ENCODE measurements around the gene PLEKHG1.

PLEKHG1 gene

DNA sequence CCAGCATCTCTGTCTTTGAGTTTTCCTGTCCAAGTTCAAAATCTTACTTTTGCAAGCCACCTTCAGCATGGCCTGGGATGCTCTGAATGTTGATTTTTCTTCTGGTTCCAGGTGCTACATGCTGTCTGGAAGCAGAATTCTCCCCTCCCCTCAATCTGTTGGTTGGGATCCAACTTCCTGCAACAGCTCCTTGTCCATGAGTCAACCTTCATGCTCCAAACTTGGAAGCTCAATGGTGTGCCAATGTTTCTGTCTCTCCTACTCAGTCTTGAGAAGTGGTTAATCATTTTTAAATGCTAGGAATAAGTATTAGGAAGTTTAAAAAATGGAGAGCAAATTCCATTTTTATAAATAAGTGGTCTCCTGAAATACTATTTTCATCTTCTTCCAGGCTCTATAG lies 33.2 kb upstream of the PLEKHG1 start:
- TF ChIP-seq ZFP30 (CRISPR knock-in tag; IDR thresholded peaks at IDR 0.05) (no peak), PATZ1 (CRISPR knock-in tag; IDR thresholded peaks at IDR 0.05; ENCODE audit: borderline replicate concordance) (no peak), CSRNP3 (CRISPR knock-in tag; IDR thresholded peaks at IDR 0.05) (no peak), SNAI2 (CRISPR knock-in tag; IDR thresholded peaks at IDR 0.05) (no peak), GLIS3 (CRISPR knock-in tag; IDR thresholded peaks at IDR 0.05) (no peak), ZNF8 (CRISPR knock-in tag; IDR thresholded peaks at IDR 0.05) (no peak), ZNF565 (CRISPR knock-in tag; conservative IDR thresholded peaks at IDR 0.05; ENCODE audit: low read depth) (no peak), OSR1 (CRISPR knock-in tag; IDR thresholded peaks at IDR 0.05) (no peak), BACH2 (CRISPR knock-in tag; IDR thresholded peaks at IDR 0.05; ENCODE audit: borderline replicate concordance) (no peak), PPARA (CRISPR knock-in tag; IDR thresholded peaks at IDR 0.05; ENCODE audit: borderline replicate concordance) (no peak), ARNTL (CRISPR knock-in tag; IDR thresholded peaks at IDR 0.05; ENCODE audit: borderline replicate concordance, low read depth) (no peak), ZNF70 (CRISPR knock-in tag; IDR thresholded peaks at IDR 0.05) (no peak)
- TF ChIP-seq, protein P1, sequence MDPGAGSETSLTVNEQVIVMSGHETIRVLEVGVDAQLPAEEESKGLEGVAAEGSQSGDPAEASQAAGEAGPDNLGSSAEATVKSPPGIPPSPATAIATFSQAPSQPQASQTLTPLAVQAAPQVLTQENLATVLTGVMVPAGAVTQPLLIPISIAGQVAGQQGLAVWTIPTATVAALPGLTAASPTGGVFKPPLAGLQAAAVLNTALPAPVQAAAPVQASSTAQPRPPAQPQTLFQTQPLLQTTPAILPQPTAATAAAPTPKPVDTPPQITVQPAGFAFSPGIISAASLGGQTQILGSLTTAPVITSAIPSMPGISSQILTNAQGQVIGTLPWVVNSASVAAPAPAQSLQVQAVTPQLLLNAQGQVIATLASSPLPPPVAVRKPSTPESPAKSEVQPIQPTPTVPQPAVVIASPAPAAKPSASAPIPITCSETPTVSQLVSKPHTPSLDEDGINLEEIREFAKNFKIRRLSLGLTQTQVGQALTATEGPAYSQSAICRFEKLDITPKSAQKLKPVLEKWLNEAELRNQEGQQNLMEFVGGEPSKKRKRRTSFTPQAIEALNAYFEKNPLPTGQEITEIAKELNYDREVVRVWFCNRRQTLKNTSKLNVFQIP (CRISPR knock-in tag; IDR thresholded peaks at IDR 0.05; ENCODE audit: borderline replicate concordance, low read depth): no peak
- TF ChIP-seq, protein P2, sequence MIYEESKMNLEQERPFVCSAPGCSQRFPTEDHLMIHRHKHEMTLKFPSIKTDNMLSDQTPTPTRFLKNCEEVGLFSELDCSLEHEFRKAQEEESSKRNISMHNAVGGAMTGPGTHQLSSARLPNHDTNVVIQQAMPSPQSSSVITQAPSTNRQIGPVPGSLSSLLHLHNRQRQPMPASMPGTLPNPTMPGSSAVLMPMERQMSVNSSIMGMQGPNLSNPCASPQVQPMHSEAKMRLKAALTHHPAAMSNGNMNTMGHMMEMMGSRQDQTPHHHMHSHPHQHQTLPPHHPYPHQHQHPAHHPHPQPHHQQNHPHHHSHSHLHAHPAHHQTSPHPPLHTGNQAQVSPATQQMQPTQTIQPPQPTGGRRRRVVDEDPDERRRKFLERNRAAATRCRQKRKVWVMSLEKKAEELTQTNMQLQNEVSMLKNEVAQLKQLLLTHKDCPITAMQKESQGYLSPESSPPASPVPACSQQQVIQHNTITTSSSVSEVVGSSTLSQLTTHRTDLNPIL (CRISPR knock-in tag; IDR thresholded peaks at IDR 0.05; ENCODE audit: low read depth): no peak
- no peak for ATAC-seq

DNA sequence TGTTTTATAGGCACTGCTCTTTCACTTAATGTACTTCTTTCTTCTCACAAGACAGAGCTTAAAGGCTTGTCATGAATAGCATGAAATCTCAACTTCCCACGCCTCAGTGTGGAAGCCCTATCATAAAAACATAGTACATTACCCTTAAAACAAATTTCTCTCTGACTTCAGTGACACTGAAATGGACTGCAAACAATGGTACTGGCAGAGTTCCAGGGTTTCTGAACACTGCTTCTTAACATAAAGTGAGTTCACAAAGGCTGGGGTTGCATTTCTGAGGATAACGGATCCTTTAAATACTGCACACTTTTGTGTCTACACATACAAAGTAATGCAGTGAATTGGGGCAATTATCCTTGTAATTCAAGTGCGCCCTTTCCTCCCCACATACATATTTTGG lies 32.3 kb upstream of the PLEKHG1 start:
- no peak for ATAC-seq
- no peak for TF ChIP-seq GLIS3 (CRISPR knock-in tag; IDR thresholded peaks at IDR 0.05)
- no peak for TF ChIP-seq BACH2 (CRISPR knock-in tag; IDR thresholded peaks at IDR 0.05; ENCODE audit: borderline replicate concordance)
- no peak for TF ChIP-seq CSDC2 (CRISPR knock-in tag; IDR thresholded peaks at IDR 0.05)
- TF ChIP-seq, protein P1 (CRISPR knock-in tag; IDR thresholded peaks at IDR 0.05; ENCODE audit: borderline replicate concordance, low read depth): no peak
- TF ChIP-seq ARNTL (CRISPR knock-in tag; IDR thresholded peaks at IDR 0.05; ENCODE audit: borderline replicate concordance, low read depth): no peak
- no peak for TF ChIP-seq ZNF70 (CRISPR knock-in tag; IDR thresholded peaks at IDR 0.05)
- TF ChIP-seq ISL1 (CRISPR knock-in tag; IDR thresholded peaks at IDR 0.05): no peak
- no peak for TF ChIP-seq ZNF565 (CRISPR knock-in tag; conservative IDR thresholded peaks at IDR 0.05; ENCODE audit: low read depth)
- TF ChIP-seq OSR1 (CRISPR knock-in tag; IDR thresholded peaks at IDR 0.05): no peak
- TF ChIP-seq ZFP30 (CRISPR knock-in tag; IDR thresholded peaks at IDR 0.05): no peak
- no peak for TF ChIP-seq SNAI2 (CRISPR knock-in tag; IDR thresholded peaks at IDR 0.05)
- TF ChIP-seq, protein P3, sequence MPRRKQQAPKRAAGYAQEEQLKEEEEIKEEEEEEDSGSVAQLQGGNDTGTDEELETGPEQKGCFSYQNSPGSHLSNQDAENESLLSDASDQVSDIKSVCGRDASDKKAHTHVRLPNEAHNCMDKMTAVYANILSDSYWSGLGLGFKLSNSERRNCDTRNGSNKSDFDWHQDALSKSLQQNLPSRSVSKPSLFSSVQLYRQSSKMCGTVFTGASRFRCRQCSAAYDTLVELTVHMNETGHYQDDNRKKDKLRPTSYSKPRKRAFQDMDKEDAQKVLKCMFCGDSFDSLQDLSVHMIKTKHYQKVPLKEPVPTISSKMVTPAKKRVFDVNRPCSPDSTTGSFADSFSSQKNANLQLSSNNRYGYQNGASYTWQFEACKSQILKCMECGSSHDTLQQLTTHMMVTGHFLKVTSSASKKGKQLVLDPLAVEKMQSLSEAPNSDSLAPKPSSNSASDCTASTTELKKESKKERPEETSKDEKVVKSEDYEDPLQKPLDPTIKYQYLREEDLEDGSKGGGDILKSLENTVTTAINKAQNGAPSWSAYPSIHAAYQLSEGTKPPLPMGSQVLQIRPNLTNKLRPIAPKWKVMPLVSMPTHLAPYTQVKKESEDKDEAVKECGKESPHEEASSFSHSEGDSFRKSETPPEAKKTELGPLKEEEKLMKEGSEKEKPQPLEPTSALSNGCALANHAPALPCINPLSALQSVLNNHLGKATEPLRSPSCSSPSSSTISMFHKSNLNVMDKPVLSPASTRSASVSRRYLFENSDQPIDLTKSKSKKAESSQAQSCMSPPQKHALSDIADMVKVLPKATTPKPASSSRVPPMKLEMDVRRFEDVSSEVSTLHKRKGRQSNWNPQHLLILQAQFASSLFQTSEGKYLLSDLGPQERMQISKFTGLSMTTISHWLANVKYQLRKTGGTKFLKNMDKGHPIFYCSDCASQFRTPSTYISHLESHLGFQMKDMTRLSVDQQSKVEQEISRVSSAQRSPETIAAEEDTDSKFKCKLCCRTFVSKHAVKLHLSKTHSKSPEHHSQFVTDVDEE (CRISPR knock-in tag; IDR thresholded peaks at IDR 0.05): no peak
- TF ChIP-seq, protein P2 (CRISPR knock-in tag; IDR thresholded peaks at IDR 0.05; ENCODE audit: low read depth): no peak
- no peak for TF ChIP-seq RARB (CRISPR knock-in tag; IDR thresholded peaks at IDR 0.05)
- no peak for TF ChIP-seq CSRNP3 (CRISPR knock-in tag; IDR thresholded peaks at IDR 0.05)
- TF ChIP-seq ZFP3 (CRISPR knock-in tag; IDR thresholded peaks at IDR 0.05): no peak
- TF ChIP-seq TCF4 (CRISPR knock-in tag; IDR thresholded peaks at IDR 0.05; ENCODE audit: borderline replicate concordance): no peak
- TF ChIP-seq ZNF8 (CRISPR knock-in tag; IDR thresholded peaks at IDR 0.05): no peak
